ENCODE data around the gene TPCN2. TPM values are rescaled to one million over a fixed set of nuclear protein-coding genes. Genes with fewer than 3 reads are reported as not detected.

TPCN2 gene
- total RNA-seq, 4 donors from 2014 or later, result 18.7 to 34.5 (median 24.7) TPM

GRCh38 chr11:69054397-69055211 lies 5.9 kb downstream of the TPCN2 start:
- no peak for DNase-seq (ENCODE audit: extremely low spot score)
- intact Hi-C loops (cut with DNase I), result no loop called here
- Histone ChIP-seq H3K27ac (replicated peaks in 1 of 4) (peak overlapping the region in 2 of 4 donors; percentile 98 to 100), H3K27me3 (no peaks in the 10 kb centered on the region), H3K4me1 (peaks cover 52 to 99% (median 80%) of the 10 kb centered on the region in 4 donors), H3K9me3 (no peaks in the 10 kb centered on the region), H3K36me3 (peaks cover 32 to 59% (median 45%) of the 10 kb centered on the region in 4 donors), H3K4me3 (no peak overlapping the region)
- 84% methylated on average over 20 of the region's 31 CpGs for WGBS
- no peak for TF ChIP-seq POLR2AphosphoS5 (IDR thresholded peaks at IDR 0.05)

- 93% methylated on average over 21 of the region's 21 CpGs for WGBS
- peaks cover 46 to 99% (median 80%) of the 10 kb centered on the region in 4 donors for H3K4me1 ChIP-seq
Observed at GRCh38 chr11:69055212-69055586, 6.5 kb downstream of the TPCN2 start.

GRCh38 chr11:69055598-69056516 lies 7.1 kb downstream of the TPCN2 start:
- no peaks in the 10 kb centered on the region for H3K27me3 ChIP-seq
- no peak overlapping the region for H3K4me3 ChIP-seq
- no peak for DNase-seq (ENCODE audit: extremely low spot score)
- 60% methylated on average over 21 of the region's 22 CpGs for WGBS
- H3K9me3 ChIP-seq, result no peaks in the 10 kb centered on the region
- peaks cover 36 to 72% (median 52%) of the 10 kb centered on the region in 4 donors for H3K36me3 ChIP-seq
- peak overlapping the region; percentile 45 to 52 (median 46) for H3K27ac ChIP-seq (replicated peaks in 1 of 4)
- H3K4me1 ChIP-seq, result peaks cover 39 to 99% (median 79%) of the 10 kb centered on the region in 4 donors
- intact Hi-C loops (cut with DNase I), result no loop called here
- no peak for TF ChIP-seq EP300 (IDR thresholded peaks at IDR 0.05)
- no peak for TF ChIP-seq POLR2A (IDR thresholded peaks at IDR 0.05; ENCODE audit: low read depth)
- TF ChIP-seq POLR2AphosphoS5 (IDR thresholded peaks at IDR 0.05), result peak; percentile 9 to 26
- no peak for TF ChIP-seq CTCF (IDR thresholded peaks at IDR 0.05)

More at GRCh38 chr11:69055212-69055586, 6.5 kb downstream of the TPCN2 start:
- Histone ChIP-seq H3K27me3 (no peaks in the 10 kb centered on the region), H3K9me3 (no peaks in the 10 kb centered on the region), H3K27ac (replicated peaks in 1 of 4) (peak overlapping the region in 2 of 4 donors; percentile 16 to 100), H3K36me3 (peaks cover 36 to 65% (median 50%) of the 10 kb centered on the region in 4 donors), H3K4me3 (no peak overlapping the region)
- TF ChIP-seq CTCF (IDR thresholded peaks at IDR 0.05), result no peak
- no peak for TF ChIP-seq POLR2AphosphoS5 (IDR thresholded peaks at IDR 0.05)
- TF ChIP-seq POLR2A (IDR thresholded peaks at IDR 0.05; ENCODE audit: low read depth), result no peak
- no peak for TF ChIP-seq EP300 (IDR thresholded peaks at IDR 0.05)
- intact Hi-C loops (cut with DNase I), result no loop called here
- DNase-seq (ENCODE audit: extremely low spot score), result no peak

- Histone ChIP-seq H3K9me3 (no peaks in the 10 kb centered on the region), H3K4me3 (no peak overlapping the region), H3K27ac (replicated peaks in 1 of 4) (peak overlapping the region in 1 of 4 donors; percentile 46), H3K4me1 (peaks cover 28 to 97% (median 75%) of the 10 kb centered on the region in 4 donors), H3K27me3 (no peaks in the 10 kb centered on the region), H3K36me3 (peaks cover 36 to 75% (median 56%) of the 10 kb centered on the region in 4 donors)
- no peak for DNase-seq (ENCODE audit: extremely low spot score)
- WGBS, result 92% methylated on average over 9 of the region's 15 CpGs
- no peak for TF ChIP-seq EP300 (IDR thresholded peaks at IDR 0.05)
- no peak for TF ChIP-seq POLR2A (IDR thresholded peaks at IDR 0.05; ENCODE audit: low read depth)
- TF ChIP-seq CTCF (IDR thresholded peaks at IDR 0.05), result no peak
- no peak for TF ChIP-seq POLR2AphosphoS5 (IDR thresholded peaks at IDR 0.05)
- intact Hi-C loops (cut with DNase I), result no loop called here
Observed at GRCh38 chr11:69057236-69057635, 8.5 kb downstream of the TPCN2 start.

- WGBS, result 95% methylated on average over 8 of the region's 14 CpGs
- Histone ChIP-seq H3K27ac (replicated peaks in 1 of 4) (peak overlapping the region in 1 of 4 donors; percentile 7), H3K9me3 (no peaks in the 10 kb centered on the region), H3K4me1 (peaks cover 22 to 92% (median 70%) of the 10 kb centered on the region in 4 donors), H3K36me3 (peaks cover 36 to 80% (median 62%) of the 10 kb centered on the region in 4 donors), H3K27me3 (no peaks in the 10 kb centered on the region), H3K4me3 (no peak overlapping the region)
- TF ChIP-seq EP300 (IDR thresholded peaks at IDR 0.05) (no peak), POLR2AphosphoS5 (IDR thresholded peaks at IDR 0.05) (no peak), CTCF (IDR thresholded peaks at IDR 0.05) (no peak), POLR2A (IDR thresholded peaks at IDR 0.05; ENCODE audit: low read depth) (no peak)
- no peak for DNase-seq (ENCODE audit: extremely low spot score)
- intact Hi-C loops (cut with DNase I), result no loop called here
Observed at GRCh38 chr11:69057801-69058200, 9.1 kb downstream of the TPCN2 start.

Measured in esophagus muscularis mucosa (tissue), 4 donors.